ENCODE results near the gene THEMIS.
"Not testable (repeated sequence)": the region's sequence is repeated elsewhere in the genome, so short reads cannot be mapped to it uniquely, and the experiment has no call there.

Gene THEMIS

DNA sequence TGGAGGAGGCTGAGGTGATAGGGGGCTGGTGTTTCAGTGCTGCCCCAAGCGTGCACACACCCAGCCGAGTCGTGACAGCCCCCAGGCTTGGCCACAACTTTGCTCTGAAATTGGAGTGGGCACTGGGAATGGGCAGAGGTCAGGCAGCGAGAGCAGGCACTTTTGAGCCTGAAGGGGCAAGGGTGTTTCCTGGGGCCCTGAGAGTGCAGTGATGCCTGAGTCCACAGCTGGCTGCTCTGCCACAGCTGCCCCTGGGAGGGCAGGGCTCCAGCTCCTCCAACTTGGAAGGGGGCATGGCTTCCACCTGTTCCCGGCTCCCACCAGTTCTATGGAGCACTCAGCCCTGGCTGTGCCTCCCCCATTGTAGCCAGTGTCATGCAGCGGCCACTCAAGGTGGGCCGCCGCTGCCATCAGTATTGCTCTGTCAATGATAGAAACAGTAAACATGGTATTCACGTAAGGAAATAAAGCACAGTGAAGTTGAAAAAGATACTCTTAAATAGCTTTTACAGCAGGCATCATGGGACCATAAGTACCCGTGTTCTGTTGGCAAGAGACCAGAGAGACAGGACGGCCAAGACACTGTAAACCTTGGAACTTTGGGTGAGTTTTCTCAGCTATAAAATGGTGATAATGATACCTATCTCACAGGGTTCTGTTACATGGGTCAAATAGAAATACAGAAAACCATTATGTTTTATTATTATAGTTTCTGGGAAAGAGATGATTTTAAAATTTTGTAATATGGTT lies 108.9 kb downstream of the THEMIS start:
- DNase-seq: peak; percentile 20

- DNase-seq: no peak
Measured at GRCh38 chr6:127790571-127790970, 110.3 kb downstream of the THEMIS start.

DNA sequence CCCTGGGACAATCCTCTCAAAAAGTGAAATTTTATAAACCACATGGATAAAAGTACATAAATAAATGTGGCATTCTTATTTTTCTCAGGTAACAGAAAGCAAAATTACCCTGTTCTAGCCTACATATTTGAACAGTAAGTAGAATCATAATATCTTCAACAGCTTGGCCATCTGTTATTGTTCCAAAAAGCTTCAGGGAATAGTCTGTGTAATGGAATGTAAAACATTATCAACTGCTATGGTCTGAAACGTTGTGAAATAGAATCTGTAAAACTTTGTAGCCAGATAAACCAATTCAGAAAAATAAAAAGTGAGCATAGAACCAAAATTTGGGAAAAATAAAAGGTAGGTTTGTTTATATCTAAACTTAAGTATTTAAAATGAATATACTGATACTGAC lies 114.7 kb downstream of the THEMIS start:
- DNase-seq: no peak

DNA sequence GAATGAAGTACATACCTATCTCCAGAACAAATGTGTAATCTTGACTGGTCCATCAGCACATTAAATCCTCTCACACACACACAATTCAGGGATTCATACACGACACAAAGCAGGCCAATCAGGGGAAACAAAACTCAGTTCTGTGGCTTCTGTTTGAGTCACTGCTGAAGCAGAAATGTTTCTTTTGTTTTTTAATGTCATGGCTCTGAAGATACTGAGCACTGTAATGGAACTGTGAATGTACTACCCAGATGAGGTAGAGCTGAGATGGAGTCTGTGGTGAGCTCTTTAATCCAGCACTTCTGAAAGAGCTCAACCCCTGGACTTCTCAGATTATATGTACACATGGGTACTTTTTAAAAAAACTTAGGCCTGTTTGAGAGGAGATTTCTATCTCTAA lies 116.4 kb downstream of the THEMIS start:
- no peak for DNase-seq

- DNase-seq: not testable (repeated sequence)
Measured at GRCh38 chr6:127781636-127782272, 119.1 kb downstream of the THEMIS start.

DNA sequence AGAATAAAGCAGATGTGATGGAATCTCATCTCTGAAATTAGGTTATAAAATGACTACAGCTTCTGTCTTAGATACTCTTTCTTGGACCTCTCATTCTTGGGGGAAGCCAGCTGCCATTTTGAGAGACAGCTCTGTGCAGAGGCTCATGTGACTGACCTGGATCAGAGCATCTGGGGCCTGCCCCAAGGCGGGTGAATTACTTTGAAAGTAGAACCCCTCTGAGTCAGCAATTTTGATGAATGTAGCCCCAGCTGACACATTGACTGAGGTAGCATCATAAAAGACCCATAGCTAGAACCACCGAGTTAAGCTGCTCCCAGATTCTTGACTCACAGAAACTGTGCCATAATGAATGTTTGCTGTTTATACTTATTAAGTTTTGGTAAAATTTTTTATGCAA lies 124.5 kb downstream of the THEMIS start:
- DNase-seq: no peak

- DNase-seq: no peak
Measured at GRCh38 chr6:127775371-127775770, 125.5 kb downstream of the THEMIS start.

DNA sequence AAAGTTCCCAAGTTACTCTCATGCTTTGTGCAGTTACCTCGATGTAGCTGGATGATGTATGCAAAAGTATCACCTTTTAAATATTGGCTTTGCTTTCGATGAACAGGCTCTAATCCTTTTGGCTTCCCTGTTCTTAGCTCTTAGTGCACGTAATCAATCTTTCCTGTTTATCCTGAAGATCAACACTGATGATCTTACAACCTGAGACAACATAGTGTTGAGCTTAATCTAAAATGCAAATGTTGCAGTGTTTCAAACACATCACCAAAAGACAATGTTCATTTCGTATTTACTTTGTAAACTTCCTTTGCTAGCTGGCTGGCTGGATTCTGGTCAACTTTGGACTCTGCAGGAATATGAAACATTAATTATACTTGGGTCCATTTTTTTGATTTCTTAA lies 132.1 kb downstream of the THEMIS start:
- DNase-seq: no peak

- no peak for DNase-seq
Measured at GRCh38 chr6:127768223-127768622, 132.6 kb downstream of the THEMIS start.

DNA sequence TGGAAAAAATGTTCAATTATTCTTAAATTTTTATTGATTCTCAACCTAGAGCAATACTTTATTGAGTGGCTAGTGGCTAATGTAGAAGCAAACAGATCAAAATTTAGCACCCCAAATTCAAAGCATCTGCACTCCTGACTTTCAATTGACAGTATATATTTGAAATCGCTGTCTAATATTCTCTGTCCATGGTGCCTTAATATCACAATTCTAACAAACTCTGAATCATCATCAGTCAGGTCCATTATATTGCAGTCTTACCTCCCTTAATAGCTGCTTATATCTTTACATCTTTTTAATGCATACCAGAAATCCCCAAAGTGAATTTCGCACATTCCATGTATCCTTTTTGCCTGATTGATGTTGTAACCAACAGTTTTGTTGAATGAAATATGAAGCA lies 134.9 kb downstream of the THEMIS start:
- DNase-seq: no peak

- no peak for DNase-seq
Measured at GRCh38 chr6:127762284-127762683, 138.6 kb downstream of the THEMIS start.

GRCh38 chr6:127761084-127761483 lies 139.8 kb downstream of the THEMIS start:
- no peak for DNase-seq

- DNase-seq: no peak
Measured at GRCh38 chr6:127749095-127749494, 151.8 kb downstream of the THEMIS start.

DNA sequence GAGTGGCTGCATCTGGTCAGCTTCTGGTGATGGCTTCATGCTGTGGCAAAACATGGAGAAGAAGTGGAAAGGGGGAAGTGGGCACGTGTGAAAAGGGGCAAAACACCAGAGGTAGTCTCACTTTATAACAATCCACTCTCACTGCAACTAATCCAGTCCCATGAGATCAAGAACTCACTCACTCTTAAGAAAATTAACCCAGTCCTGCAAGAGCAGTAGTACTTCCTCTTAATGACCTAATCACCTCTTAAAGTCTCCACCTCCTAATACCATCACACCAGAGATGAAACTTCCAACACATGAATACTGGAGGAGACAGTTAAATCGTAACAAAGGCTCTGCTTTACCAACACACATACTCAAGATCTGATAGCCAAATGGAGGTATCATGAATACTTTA lies 152.6 kb downstream of the THEMIS start:
- DNase-seq: no peak

DNA sequence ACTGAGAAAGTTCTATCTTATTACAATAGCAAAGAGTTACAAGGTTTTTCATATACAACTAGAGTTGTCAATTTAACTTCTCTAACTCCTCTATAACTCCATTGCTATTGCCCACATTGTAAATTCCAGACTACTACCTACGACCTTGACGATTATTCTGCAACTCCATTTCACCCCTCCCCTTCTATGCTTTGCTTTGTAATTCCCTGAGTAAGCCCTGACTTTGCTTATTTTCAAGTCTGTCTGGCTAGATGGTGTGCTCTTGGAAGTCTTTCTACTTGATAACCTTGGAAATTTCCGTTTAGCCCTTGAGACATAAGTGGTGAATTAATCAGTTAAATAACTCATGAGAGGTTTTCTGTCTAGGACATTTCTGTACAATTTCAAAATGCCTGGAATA lies 162.4 kb downstream of the THEMIS start:
- no peak for DNase-seq

DNA sequence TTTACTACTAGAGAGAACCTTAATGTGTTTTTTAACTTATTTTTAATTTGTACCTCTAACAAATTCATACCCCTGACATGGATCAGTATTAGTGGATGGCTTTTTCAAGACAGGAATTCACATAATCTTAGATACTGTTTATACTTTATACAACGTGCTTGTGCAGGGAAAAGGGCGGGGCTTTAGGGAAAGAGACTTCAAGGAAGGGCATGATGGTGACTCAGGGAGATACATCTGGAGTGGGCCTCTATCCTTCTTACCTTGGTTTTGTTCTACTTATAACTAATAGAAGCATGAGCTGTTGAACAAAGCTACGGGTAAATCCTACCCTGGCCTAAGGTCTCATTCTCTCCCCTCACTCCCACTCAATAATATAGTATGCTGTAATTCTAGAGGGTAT lies 163.1 kb downstream of the THEMIS start:
- no peak for DNase-seq

DNA sequence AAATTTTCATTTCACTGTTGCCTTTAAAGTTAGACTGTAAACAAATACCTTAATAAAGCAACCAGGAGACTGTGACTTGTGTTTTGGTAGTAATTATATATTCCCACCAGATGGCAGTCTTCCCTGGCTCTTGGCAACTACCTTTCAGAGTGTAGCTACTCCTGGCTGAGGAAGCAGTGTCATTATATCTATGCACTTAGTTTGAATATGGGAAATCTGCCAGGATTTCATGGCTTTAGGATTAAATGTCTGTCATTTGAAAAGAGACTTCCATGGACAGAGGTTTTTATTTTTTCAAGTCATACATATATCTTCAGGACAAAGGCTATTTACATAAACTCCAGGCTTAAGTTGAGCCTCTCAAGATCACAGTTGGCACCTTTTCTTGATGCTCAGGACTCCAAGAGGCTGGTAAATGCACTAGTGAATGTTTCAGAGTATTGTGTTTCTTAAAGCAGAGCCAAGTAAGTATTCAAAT lies 163.8 kb downstream of the THEMIS start:
- DNase-seq: peak; percentile 20

GRCh38 chr6:127732927-127733326 lies 167.9 kb downstream of the THEMIS start:
- DNase-seq: no peak

- no peak for DNase-seq
Measured at GRCh38 chr6:127727260-127727953, 173.5 kb downstream of the THEMIS start.

- no peak for DNase-seq
Measured at GRCh38 chr6:127725821-127726220, 175.0 kb downstream of the THEMIS start.

- no peak for DNase-seq
Measured at GRCh38 chr6:127718694-127719093, 182.2 kb downstream of the THEMIS start.

GRCh38 chr6:127717384-127717783 lies 183.5 kb downstream of the THEMIS start:
- no peak for DNase-seq

DNA sequence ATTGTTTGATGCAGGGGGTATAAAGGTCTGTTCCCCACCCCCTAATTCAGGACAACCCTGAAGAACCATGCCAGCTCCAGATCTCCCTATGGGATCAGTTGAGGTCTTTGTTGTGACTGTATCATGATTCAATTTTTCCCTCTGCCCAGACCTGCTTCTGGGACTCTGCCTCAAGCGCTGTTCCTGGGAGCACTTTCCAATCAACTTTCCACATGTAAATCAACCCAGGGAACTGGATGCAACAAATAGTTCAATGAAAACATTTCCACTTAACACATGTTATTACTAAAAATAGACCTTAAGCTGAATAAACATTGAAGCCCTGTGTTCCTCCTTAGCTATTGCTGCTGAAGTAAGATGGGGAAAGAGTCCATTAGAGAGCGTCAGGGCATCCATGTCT lies 184.4 kb downstream of the THEMIS start:
- DNase-seq: no peak

DNA sequence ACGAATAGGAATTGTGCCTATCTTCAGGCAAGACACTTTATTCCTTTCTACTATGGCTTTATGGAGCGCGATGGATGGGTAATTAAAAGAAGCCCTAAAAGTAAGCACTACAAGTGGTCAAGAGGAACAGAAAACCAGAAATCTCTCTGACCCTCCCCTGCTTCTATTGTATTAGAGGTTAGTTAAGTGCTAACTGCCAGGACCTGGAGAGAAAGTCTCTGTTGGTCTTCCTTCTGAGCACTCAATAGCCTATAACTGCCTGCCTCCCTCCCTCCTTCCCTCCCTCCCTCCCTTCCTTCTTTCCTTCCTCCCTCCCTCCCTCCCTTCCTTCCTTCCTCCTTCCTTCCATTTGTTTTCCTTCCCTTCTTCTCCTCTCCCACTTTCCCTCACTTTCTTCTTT lies 190.2 kb downstream of the THEMIS start:
- DNase-seq: no peak
